ENCODE results near the gene UBE2J2.

The UBE2J2 gene

GRCh38 chr1:1270813-1271212 is 2.8 kb downstream of the UBE2J2 start:
- no peak for ATAC-seq
- TF ChIP-seq BACH2 (CRISPR knock-in tag; IDR thresholded peaks at IDR 0.05; ENCODE audit: borderline replicate concordance) (no peak), SNAI2 (CRISPR knock-in tag; IDR thresholded peaks at IDR 0.05) (no peak), ZNF8 (CRISPR knock-in tag; IDR thresholded peaks at IDR 0.05) (no peak), CSDC2 (CRISPR knock-in tag; IDR thresholded peaks at IDR 0.05) (no peak), CSRNP3 (CRISPR knock-in tag; IDR thresholded peaks at IDR 0.05) (no peak), PPARA (CRISPR knock-in tag; IDR thresholded peaks at IDR 0.05; ENCODE audit: borderline replicate concordance) (no peak), CREB5 (CRISPR knock-in tag; IDR thresholded peaks at IDR 0.05; ENCODE audit: low read depth) (no peak), ISL1 (CRISPR knock-in tag; IDR thresholded peaks at IDR 0.05) (no peak), ZFP3 (CRISPR knock-in tag; IDR thresholded peaks at IDR 0.05) (no peak), RARB (CRISPR knock-in tag; IDR thresholded peaks at IDR 0.05) (no peak), TCF4 (CRISPR knock-in tag; IDR thresholded peaks at IDR 0.05; ENCODE audit: borderline replicate concordance) (no peak), OSR1 (CRISPR knock-in tag; IDR thresholded peaks at IDR 0.05) (no peak), ESRRG (CRISPR knock-in tag; IDR thresholded peaks at IDR 0.05) (no peak)

- ATAC-seq = no peak
- TF ChIP-seq CSRNP3 (CRISPR knock-in tag; IDR thresholded peaks at IDR 0.05) (no peak), OSR1 (CRISPR knock-in tag; IDR thresholded peaks at IDR 0.05) (no peak), ZC3H10 (CRISPR knock-in tag; IDR thresholded peaks at IDR 0.05) (no peak)
These were observed 5.4 kb downstream of the UBE2J2 start for GRCh38 chr1:1268284-1268682.

- no peak for ATAC-seq
- no peak for TF ChIP-seq ARNTL (CRISPR knock-in tag; IDR thresholded peaks at IDR 0.05; ENCODE audit: borderline replicate concordance, low read depth)
- no peak for TF ChIP-seq PATZ1 (CRISPR knock-in tag; IDR thresholded peaks at IDR 0.05; ENCODE audit: borderline replicate concordance)
- TF ChIP-seq ZFP30 (CRISPR knock-in tag; IDR thresholded peaks at IDR 0.05) = no peak
- no peak for TF ChIP-seq PPARA (CRISPR knock-in tag; IDR thresholded peaks at IDR 0.05; ENCODE audit: borderline replicate concordance)
- no peak for TF ChIP-seq POU6F1 (CRISPR knock-in tag; IDR thresholded peaks at IDR 0.05; ENCODE audit: borderline replicate concordance, low read depth)
- TF ChIP-seq ZFP3 (CRISPR knock-in tag; IDR thresholded peaks at IDR 0.05) = no peak
- TF ChIP-seq CSRNP3 (CRISPR knock-in tag; IDR thresholded peaks at IDR 0.05) = no peak
- TF ChIP-seq TSHZ2 (CRISPR knock-in tag; IDR thresholded peaks at IDR 0.05) = no peak
- no peak for TF ChIP-seq GLIS3 (CRISPR knock-in tag; IDR thresholded peaks at IDR 0.05)
- TF ChIP-seq ZNF565 (CRISPR knock-in tag; conservative IDR thresholded peaks at IDR 0.05; ENCODE audit: low read depth) = no peak
- no peak for TF ChIP-seq CREB5 (CRISPR knock-in tag; IDR thresholded peaks at IDR 0.05; ENCODE audit: low read depth)
- no peak for TF ChIP-seq BACH2 (CRISPR knock-in tag; IDR thresholded peaks at IDR 0.05; ENCODE audit: borderline replicate concordance)
- no peak for TF ChIP-seq ZNF70 (CRISPR knock-in tag; IDR thresholded peaks at IDR 0.05)
- no peak for TF ChIP-seq ISL1 (CRISPR knock-in tag; IDR thresholded peaks at IDR 0.05)
- no peak for TF ChIP-seq TCF4 (CRISPR knock-in tag; IDR thresholded peaks at IDR 0.05; ENCODE audit: borderline replicate concordance)
These were observed 6.0 kb downstream of the UBE2J2 start for GRCh38 chr1:1267488-1268283.

All from SK-N-SH treated with all-trans-retinoic acid at 6 μM for 48 hours (cell line).